Neural cell (in vitro differentiated cells): ENCODE measurements around the gene OR6C2. TPM values are rescaled to one million over a fixed set of nuclear protein-coding genes. Genes with fewer than 3 reads are reported as not detected.

ENCODE experiments used
- H2AFZ ChIP-seq: fragments of 200-600, 300-800 bp; sonication (generic), shearing (Covaris generic); 2 replicates; pipeline ENCODE4 v1.6.0; 2014; ENCODE audit warnings: low read depth, mild to moderate bottlenecking, antibody characterized with exemption, low read length, moderate library complexity
- H3F3A ChIP-seq: fragments of 200-600 bp; shearing (Covaris generic); 2 replicates; pipeline ENCODE4 v1.6.1; 2016; ENCODE audit warnings: mild to moderate bottlenecking, moderate library complexity, mixed read lengths, antibody characterized with exemption, low read length; ENCODE audit not compliant: insufficient read depth, poor library complexity, severe bottlenecking
- H3K27ac ChIP-seq: fragments of 200-600, 300-800 bp; sonication (generic), shearing (Covaris generic); 2 replicates; pipeline ENCODE4 v1.5.1; 2014; ENCODE audit warnings: mild to moderate bottlenecking, low read length, moderate library complexity
- H3K27me3 ChIP-seq: fragments of 300-800, 200-600 bp; sonication (generic), shearing (Covaris generic); 2 replicates; pipeline ENCODE4 v1.6.0; 2014; ENCODE audit warnings: mild to moderate bottlenecking, low read depth, low read length, moderate library complexity; ENCODE audit not compliant: insufficient read depth
- H3K36me3 ChIP-seq: fragments of 300-800, 200-600 bp; sonication (generic), shearing (Covaris generic); 2 replicates; pipeline ENCODE4 v1.5.1; 2014; ENCODE audit warnings: mild to moderate bottlenecking, antibody characterized with exemption, low read length, moderate library complexity; ENCODE audit not compliant: insufficient read depth
- H3K4me2 ChIP-seq: fragments of 300-800, 200-600 bp; sonication (generic), shearing (Covaris generic); 2 replicates; pipeline ENCODE4 v1.6.0; 2014; ENCODE audit warnings: mild to moderate bottlenecking, low read length
- H3K4me3 ChIP-seq: fragments of 300-800, 200-600 bp; sonication (generic), shearing (Covaris generic); 2 replicates; pipeline ENCODE4 v1.5.1; 2014; ENCODE audit warnings: mild to moderate bottlenecking, low read length, moderate library complexity
- H3K79me2 ChIP-seq: fragments of 200-600 bp; shearing (Covaris generic); replicated peaks from 2 replicates; pipeline ENCODE4 v1.6.0; 2014; ENCODE audit warnings: mild to moderate bottlenecking, low read length, moderate library complexity; ENCODE audit not compliant: insufficient read depth
- H3K9ac ChIP-seq: fragments of 300-800, 200-600 bp; sonication (generic), shearing (Covaris generic); 2 replicates; pipeline ENCODE4 v1.6.1; 2016; ENCODE audit warnings: mild to moderate bottlenecking, low read length, mixed read lengths
- H3K9me2 ChIP-seq: fragments of 200-600 bp; shearing (Covaris generic); 2 replicates; pipeline ENCODE4 v1.6.1; 2016; ENCODE audit warnings: mild to moderate bottlenecking, low read length, mixed read lengths; ENCODE audit not compliant: insufficient read depth
- H3K9me3 ChIP-seq: fragments of 200-600, 300-800 bp; sonication (generic), shearing (Covaris generic); 2 replicates; pipeline ENCODE4 v1.6.1; 2016; ENCODE audit warnings: mild to moderate bottlenecking, mixed run types, low read length, moderate library complexity, mixed read lengths
- H4K20me1 ChIP-seq: fragments of 200-600 bp; shearing (Covaris generic); 2 replicates; pipeline ENCODE4 v1.6.1; 2016; ENCODE audit warnings: mild to moderate bottlenecking, mixed run types; ENCODE audit not compliant: insufficient read depth
- EP300 ChIP-seq: fragments of 450-650 bp; conservative IDR thresholded peaks from 2 replicates; pipeline ENCODE4 v1.6.1; 2014; ENCODE audit warnings: antibody characterized with exemption, mild to moderate bottlenecking, moderate library complexity; ENCODE audit not compliant: poor library complexity, severe bottlenecking
- EZH2 ChIP-seq: fragments of 200-600, 300-800 bp; shearing (Covaris generic), sonication (generic); IDR thresholded peaks from 2 replicates; pipeline ENCODE4 v1.6.1; 2014; ENCODE audit warnings: antibody characterized with exemption, low read length, borderline replicate concordance, mild to moderate bottlenecking; ENCODE audit not compliant: insufficient read depth, poor library complexity, severe bottlenecking
- MXI1 ChIP-seq: fragments of 450-650 bp; conservative IDR thresholded peaks from 2 replicates; pipeline ENCODE4 v1.6.1; 2014; ENCODE audit warnings: antibody characterized with exemption, mild to moderate bottlenecking; ENCODE audit not compliant: poor library complexity, severe bottlenecking
- POLR2AphosphoS5 ChIP-seq: IDR thresholded peaks from 2 replicates; pipeline ENCODE4 v1.6.1; 2012
- RAD21 ChIP-seq: fragments of 450-650 bp; conservative IDR thresholded peaks from 2 replicates; pipeline ENCODE4 v1.6.1; 2014; ENCODE audit warnings: antibody characterized with exemption, mild to moderate bottlenecking, moderate library complexity
- SMC3 ChIP-seq: fragments of 450-650 bp; conservative IDR thresholded peaks from 2 replicates; pipeline ENCODE4 v1.6.1; 2014; ENCODE audit warnings: antibody characterized with exemption, mild to moderate bottlenecking, moderate library complexity; ENCODE audit not compliant: poor library complexity
- TAF1 ChIP-seq: IDR thresholded peaks from 2 replicates; pipeline ENCODE4 v1.6.1; 2012; ENCODE audit warnings: low read depth
- polyA plus RNA-seq: library from polyadenylated mRNA; depleted of rRNA; stranded (reverse); fragments of >200 nt; gene quantifications from 2 replicates; pipeline ENCODE4 v1.2.3, GENCODE V29; 2014
- TF ChIP-seq, protein P1 (sequence below): IDR thresholded peaks from 2 replicates; pipeline ENCODE4 v1.6.1; 2012; ENCODE audit warnings: borderline replicate concordance
- TF ChIP-seq, protein P2 (sequence below): fragments of 450-650 bp; IDR thresholded peaks from 2 replicates; pipeline ENCODE4 v1.5.1; 2014; ENCODE audit warnings: antibody characterized with exemption, mild to moderate bottlenecking, moderate library complexity; ENCODE audit not compliant: poor library complexity, severe bottlenecking

Gene OR6C2
- polyA plus RNA-seq, 1 donor from 2014 or later: not detected

DNA sequence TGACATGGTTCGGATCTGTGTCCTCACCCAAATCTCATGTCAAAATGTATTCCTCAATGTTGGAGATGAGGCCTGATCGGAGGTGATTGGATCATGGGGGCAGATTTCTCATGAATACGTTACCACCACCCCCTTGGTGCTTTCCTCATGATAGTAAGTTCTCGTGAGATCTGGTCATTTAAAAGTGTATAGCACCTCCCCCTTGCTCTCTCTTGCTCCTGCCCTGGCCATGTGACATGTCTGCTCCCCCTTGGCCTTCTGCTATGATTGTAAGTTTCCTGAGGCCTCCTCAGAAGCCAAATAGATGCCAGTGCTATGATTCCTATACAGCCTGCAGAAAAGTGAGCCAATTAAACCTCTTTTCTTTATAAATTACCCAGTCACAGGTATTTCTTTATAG lies 55.4 kb downstream of the OR6C2 start:
- no peak overlapping the region for H3K4me2 ChIP-seq
- TF ChIP-seq RAD21: no peak
- TF ChIP-seq POLR2AphosphoS5: no peak
- no peak for TF ChIP-seq EZH2
- TF ChIP-seq SMC3: no peak
- no peaks in the 10 kb centered on the region for H3K9me2 ChIP-seq
- H2AFZ ChIP-seq: no peak overlapping the region
- no peaks in the 10 kb centered on the region for H3K79me2 ChIP-seq
- no peaks in the 10 kb centered on the region for H3K27me3 ChIP-seq
- no peaks in the 10 kb centered on the region for H4K20me1 ChIP-seq
- H3K36me3 ChIP-seq: no peaks in the 10 kb centered on the region
- H3K4me3 ChIP-seq: no peak overlapping the region
- no peaks in the 10 kb centered on the region for H3K9me3 ChIP-seq
- no peak overlapping the region for H3K27ac ChIP-seq
- H3F3A ChIP-seq: no peaks in the 10 kb centered on the region
- H3K9ac ChIP-seq: no peak overlapping the region

DNA sequence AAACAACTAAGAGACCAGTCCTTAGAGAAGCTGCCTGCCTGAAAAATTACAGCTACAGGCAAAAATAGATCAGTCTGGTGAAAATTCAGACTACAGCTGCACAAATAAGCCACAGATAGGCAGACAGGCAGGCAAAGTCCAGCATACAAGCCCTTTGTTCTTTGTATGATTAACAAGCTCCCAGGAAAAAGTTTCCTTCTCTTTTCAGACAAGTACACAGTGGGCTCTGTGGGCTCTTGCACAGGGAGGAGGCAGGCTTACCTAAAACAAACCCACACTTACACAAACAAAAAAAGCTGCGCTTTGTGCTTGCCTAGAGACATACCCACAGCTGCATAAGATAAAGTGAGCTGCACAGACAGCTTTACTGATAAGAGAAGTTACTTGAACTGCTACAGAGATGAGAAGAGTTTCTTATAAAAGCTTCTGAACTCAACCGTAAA lies 56.0 kb downstream of the OR6C2 start:
- H3K27ac ChIP-seq: no peak overlapping the region
- TF ChIP-seq MXI1 (no peak), TAF1 (no peak), EZH2 (no peak), SMC3 (no peak)
- H3F3A ChIP-seq: no peaks in the 10 kb centered on the region
- no peak overlapping the region for H3K9ac ChIP-seq
- no peaks in the 10 kb centered on the region for H3K36me3 ChIP-seq
- H4K20me1 ChIP-seq: no peaks in the 10 kb centered on the region
- H3K4me3 ChIP-seq: no peak overlapping the region
- H3K9me2 ChIP-seq: no peaks in the 10 kb centered on the region
- H3K4me2 ChIP-seq: no peak overlapping the region
- H3K9me3 ChIP-seq: no peaks in the 10 kb centered on the region
- no peaks in the 10 kb centered on the region for H3K79me2 ChIP-seq
- no peaks in the 10 kb centered on the region for H3K27me3 ChIP-seq
- no peak overlapping the region for H2AFZ ChIP-seq

DNA sequence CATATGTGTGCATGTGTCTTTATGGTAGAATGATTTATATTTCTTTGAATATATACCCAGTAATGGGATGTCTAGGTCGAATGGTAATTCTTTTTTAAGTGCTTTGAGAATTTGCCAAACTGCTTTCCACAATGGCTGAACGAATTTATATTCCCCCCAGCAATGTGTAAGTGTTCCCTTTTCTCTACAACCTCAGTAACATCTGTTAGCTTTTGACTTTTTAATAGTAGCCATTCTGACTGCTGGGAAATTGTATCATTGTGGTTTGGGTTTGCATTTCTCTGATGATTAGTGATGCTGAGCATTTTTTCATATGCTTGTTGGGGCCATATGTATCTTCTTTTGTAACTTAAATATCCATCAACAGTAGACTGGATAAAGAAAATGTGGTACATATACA lies 57.7 kb downstream of the OR6C2 start:
- TF ChIP-seq EP300: no peak
- TF ChIP-seq EZH2: no peak
- TF ChIP-seq, protein P1, sequence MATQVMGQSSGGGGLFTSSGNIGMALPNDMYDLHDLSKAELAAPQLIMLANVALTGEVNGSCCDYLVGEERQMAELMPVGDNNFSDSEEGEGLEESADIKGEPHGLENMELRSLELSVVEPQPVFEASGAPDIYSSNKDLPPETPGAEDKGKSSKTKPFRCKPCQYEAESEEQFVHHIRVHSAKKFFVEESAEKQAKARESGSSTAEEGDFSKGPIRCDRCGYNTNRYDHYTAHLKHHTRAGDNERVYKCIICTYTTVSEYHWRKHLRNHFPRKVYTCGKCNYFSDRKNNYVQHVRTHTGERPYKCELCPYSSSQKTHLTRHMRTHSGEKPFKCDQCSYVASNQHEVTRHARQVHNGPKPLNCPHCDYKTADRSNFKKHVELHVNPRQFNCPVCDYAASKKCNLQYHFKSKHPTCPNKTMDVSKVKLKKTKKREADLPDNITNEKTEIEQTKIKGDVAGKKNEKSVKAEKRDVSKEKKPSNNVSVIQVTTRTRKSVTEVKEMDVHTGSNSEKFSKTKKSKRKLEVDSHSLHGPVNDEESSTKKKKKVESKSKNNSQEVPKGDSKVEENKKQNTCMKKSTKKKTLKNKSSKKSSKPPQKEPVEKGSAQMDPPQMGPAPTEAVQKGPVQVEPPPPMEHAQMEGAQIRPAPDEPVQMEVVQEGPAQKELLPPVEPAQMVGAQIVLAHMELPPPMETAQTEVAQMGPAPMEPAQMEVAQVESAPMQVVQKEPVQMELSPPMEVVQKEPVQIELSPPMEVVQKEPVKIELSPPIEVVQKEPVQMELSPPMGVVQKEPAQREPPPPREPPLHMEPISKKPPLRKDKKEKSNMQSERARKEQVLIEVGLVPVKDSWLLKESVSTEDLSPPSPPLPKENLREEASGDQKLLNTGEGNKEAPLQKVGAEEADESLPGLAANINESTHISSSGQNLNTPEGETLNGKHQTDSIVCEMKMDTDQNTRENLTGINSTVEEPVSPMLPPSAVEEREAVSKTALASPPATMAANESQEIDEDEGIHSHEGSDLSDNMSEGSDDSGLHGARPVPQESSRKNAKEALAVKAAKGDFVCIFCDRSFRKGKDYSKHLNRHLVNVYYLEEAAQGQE: no peak
- TF ChIP-seq RAD21: no peak
- TF ChIP-seq TAF1: no peak
- TF ChIP-seq MXI1: no peak
- no peak for TF ChIP-seq POLR2AphosphoS5
- TF ChIP-seq SMC3: no peak
- TF ChIP-seq, protein P2, sequence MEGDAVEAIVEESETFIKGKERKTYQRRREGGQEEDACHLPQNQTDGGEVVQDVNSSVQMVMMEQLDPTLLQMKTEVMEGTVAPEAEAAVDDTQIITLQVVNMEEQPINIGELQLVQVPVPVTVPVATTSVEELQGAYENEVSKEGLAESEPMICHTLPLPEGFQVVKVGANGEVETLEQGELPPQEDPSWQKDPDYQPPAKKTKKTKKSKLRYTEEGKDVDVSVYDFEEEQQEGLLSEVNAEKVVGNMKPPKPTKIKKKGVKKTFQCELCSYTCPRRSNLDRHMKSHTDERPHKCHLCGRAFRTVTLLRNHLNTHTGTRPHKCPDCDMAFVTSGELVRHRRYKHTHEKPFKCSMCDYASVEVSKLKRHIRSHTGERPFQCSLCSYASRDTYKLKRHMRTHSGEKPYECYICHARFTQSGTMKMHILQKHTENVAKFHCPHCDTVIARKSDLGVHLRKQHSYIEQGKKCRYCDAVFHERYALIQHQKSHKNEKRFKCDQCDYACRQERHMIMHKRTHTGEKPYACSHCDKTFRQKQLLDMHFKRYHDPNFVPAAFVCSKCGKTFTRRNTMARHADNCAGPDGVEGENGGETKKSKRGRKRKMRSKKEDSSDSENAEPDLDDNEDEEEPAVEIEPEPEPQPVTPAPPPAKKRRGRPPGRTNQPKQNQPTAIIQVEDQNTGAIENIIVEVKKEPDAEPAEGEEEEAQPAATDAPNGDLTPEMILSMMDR: no peak
- no peaks in the 10 kb centered on the region for H3K79me2 ChIP-seq
- H3K4me3 ChIP-seq: no peak overlapping the region
- H3K9me2 ChIP-seq: no peaks in the 10 kb centered on the region
- no peaks in the 10 kb centered on the region for H4K20me1 ChIP-seq
- no peaks in the 10 kb centered on the region for H3K9me3 ChIP-seq
- H3K9ac ChIP-seq: no peak overlapping the region
- no peaks in the 10 kb centered on the region for H3K36me3 ChIP-seq
- H2AFZ ChIP-seq: no peak overlapping the region
- no peaks in the 10 kb centered on the region for H3F3A ChIP-seq
- H3K27me3 ChIP-seq: no peaks in the 10 kb centered on the region
- H3K27ac ChIP-seq: no peak overlapping the region
- H3K4me2 ChIP-seq: no peak overlapping the region

Other genes with a start within 250 kb of the OR6C2 start
- gene OR10A7, start 223.1 kb upstream of the OR6C2 start, polyA plus RNA-seq: not detected in 2 replicates
- gene OR6C74, start 199.5 kb upstream of the OR6C2 start, polyA plus RNA-seq: not detected in 2 replicates
- gene OR6C6, start 147.5 kb upstream of the OR6C2 start, polyA plus RNA-seq: not detected in 2 replicates
- gene OR6C1, start 129.7 kb upstream of the OR6C2 start, polyA plus RNA-seq: not detected in 2 replicates
- gene OR6C3, start 113.3 kb upstream of the OR6C2 start, polyA plus RNA-seq: not detected in 2 replicates
- gene OR6C75, start 81.1 kb upstream of the OR6C2 start, polyA plus RNA-seq: not detected in 2 replicates
- not detected in 2 replicates for gene OR6C65, start 43.5 kb upstream of the OR6C2 start, polyA plus RNA-seq
- not detected in 2 replicates for gene OR6C76, start 17.8 kb upstream of the OR6C2 start, polyA plus RNA-seq
- gene OR6C70, start 26.1 kb downstream of the OR6C2 start, polyA plus RNA-seq: not detected in 2 replicates
- gene OR6C68, start 48.3 kb downstream of the OR6C2 start, polyA plus RNA-seq: not detected in 2 replicates
- not detected in 2 replicates for gene OR6C4, start 105.5 kb downstream of the OR6C2 start, polyA plus RNA-seq
- gene OR2AP1, start 128.4 kb downstream of the OR6C2 start, polyA plus RNA-seq: not detected in 2 replicates
- not detected in 2 replicates for gene OR10P1, start 192.8 kb downstream of the OR6C2 start, polyA plus RNA-seq